HG03565 (cell line): ENCODE measurements around the gene BTN2A1.
"Not testable (repeated sequence)": the region's sequence is repeated elsewhere in the genome, so short reads cannot be mapped to it uniquely, and the experiment has no call there.

Experiments used
- ATAC-seq: cut with Tn5 transposase; IDR thresholded peaks from one replicate; pipeline ENCODE4 v1.9.1; 2021; ENCODE audit warnings: mild to moderate bottlenecking, moderate library complexity; ENCODE audit not compliant: unreplicated experiment

BTN2A1 gene

DNA sequence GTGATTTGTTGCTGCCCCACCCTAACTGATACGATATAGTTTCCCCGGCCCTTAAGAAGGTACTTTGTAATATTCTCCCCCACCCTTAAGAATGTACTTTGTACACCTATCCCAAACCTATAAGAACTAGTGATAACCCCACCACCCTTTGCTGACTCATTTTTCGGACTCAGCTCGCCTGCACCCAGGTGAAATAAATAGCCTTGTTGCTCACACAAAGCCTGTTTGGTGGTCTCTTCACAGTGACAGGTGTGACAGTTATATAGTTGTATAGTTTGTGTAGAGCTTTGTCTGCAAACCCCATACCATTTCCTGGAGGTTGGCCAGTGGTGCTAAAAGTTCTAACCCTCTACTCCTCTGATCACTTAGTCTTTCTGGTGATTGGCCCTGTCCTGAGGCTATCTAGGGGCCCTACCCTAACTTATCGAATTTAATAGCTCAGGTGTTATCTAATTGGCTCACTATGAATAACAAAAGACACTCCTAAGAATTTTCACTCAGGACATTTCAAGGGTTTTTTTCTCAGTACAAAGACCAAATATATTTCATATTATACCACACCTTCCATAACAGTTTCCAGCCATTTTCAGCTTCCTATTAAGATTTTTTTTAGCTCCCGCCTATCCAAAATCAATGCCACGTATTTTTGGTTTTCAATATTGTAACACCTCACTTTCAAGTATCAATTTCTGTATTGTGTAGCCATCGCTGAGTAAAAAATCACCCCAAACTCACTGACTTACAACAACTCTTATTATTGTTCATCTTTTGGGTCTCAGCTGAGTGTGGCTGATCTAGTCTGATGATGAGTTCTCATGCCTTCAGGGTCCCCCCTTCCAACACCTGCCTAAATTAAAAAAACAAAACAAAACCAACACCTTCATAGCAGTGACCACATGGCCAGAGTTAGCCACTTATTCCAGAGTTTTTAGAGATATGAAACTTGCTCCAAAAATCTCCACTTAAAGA, 32.5 kb downstream of the BTN2A1 start:
- no peak for ATAC-seq

DNA sequence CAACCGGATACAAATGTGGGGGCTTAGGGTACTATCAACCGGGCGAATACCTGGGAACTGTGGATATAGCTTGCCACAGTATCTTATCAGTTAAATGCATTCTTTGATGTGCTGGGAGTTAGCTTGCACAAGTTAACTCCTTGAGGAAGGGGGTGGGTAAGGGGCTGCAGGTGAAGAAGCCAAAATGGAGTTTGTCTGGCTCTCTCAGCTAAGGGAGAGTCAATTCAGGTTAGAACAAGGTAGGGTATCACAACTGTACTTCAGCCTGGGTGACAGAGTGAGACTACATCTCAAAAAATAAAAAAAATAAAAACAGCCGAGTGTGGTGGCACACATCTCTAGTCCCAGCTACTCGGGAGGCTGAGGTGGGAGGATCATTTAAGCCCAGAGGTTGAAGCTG, 33.8 kb downstream of the BTN2A1 start:
- no peak for ATAC-seq

DNA sequence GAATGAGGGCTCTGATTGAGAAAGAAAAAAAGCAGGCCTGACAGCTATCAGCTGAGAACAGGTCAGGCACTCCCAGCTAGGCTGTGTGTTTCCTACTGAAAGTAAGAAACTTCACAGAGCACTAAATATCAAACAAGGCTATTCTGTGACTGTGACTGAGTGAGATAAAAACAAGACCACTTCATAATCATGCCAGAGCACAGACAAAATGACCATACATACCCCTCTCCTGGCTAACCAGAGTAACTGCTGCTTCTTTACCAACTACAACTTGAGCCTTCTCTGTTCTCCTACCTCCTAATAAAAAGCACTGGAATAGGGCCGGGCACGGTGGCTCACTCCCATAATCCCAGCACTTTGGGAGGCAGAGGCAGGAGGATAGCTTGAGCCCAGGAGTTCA, 35.5 kb downstream of the BTN2A1 start:
- ATAC-seq, result no peak

DNA sequence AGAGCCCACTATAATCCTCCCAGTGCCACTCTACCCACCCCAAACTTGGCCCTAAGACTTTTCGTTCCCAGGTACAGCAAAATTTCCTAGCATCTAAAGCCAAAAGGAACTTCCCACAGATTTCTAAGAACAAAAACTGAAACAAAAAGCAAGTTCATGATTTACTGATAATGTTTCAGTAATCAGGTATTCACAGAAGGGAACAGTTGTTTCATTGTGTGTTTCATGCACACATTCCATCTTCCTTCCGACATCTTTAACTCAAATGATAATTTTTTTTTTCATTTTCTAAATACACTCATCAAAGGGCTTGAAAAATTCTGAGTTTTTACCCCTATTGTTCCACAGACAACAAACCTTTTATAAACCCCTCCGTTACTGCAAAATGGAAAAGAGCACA, 36.4 kb downstream of the BTN2A1 start:
- ATAC-seq, result no peak

DNA sequence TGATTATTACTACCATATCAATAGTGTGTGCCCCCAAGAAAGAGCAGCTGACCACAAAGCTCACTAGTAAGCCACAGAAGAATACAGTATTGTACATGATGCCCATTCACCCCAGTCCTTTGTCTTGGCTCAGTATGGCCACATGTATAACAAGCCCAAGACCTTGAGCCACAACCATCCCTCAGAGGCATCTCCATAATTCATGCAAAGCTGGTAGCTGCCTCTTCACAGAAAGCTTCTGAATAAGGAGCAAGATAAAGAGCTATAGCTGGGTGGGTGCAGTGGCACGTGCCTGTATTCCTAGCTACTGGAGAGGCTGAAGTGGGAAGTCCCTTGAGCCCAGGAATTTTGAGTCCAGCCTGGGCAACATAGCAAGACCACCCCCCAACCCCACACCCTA, 37.5 kb downstream of the BTN2A1 start:
- no peak for ATAC-seq

DNA sequence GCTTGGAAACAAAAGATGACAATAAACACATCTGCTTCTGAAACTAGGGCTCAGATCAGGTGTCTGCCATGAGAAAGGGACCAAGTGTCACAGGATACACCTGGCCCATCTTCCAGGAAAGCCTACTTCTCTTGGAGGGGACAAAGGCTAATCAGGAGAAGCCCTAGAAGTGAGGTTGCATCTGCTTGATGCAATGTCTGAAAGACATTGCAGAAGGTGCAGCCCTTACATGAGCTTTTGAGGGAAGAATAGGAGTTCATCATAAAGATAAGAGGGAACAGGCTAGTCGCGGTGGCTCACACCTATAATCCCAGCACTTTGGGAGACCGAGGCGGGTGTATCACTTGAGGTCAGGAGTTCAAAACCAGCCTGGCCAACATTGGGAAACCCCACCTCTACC, 39.9 kb downstream of the BTN2A1 start:
- ATAC-seq, result no peak

DNA sequence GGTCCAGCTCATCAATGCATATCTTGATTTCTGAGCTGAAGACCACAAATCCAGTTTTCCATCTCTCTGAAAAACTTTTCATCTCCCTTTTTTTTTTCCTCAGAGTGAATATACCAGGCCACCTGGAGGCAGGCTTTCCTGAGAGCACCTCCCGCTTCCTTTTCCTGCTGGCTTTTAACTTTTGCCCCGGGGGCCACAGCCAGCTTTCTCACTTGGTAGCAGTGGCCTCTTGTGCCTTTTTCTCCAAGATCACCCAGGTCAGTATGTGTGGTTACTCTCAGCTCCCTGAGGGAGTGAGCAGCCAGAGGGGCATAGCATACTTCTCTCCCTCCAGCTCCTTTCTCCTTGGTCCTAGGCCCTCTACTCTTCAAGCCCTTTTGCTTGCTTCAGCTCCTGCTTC, 42.3 kb downstream of the BTN2A1 start, which contains the start of gene BTN1A1:
TSS of gene BTN1A1 (plus strand) at position 202 of the 400 bp plus-strand sequence. CDS start 984 bp downstream, outside the sequence.
- ATAC-seq, result no peak

DNA sequence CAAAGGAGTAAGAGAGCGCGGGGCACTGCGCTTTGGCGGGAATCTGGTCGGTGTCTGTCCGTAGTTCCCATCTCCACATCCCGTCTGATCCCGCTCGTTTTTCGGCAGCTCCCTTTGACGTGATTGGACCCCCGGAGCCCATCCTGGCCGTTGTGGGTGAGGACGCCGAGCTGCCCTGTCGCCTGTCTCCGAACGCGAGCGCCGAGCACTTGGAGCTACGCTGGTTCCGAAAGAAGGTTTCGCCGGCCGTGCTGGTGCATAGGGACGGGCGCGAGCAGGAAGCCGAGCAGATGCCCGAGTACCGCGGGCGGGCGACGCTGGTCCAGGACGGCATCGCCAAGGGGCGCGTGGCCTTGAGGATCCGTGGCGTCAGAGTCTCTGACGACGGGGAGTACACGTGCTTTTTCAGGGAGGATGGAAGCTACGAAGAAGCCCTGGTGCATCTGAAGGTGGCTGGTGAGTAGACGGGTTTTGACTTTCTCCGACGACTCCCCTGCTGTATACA, 43.8 kb downstream of the BTN2A1 start:
- no peak for ATAC-seq

DNA sequence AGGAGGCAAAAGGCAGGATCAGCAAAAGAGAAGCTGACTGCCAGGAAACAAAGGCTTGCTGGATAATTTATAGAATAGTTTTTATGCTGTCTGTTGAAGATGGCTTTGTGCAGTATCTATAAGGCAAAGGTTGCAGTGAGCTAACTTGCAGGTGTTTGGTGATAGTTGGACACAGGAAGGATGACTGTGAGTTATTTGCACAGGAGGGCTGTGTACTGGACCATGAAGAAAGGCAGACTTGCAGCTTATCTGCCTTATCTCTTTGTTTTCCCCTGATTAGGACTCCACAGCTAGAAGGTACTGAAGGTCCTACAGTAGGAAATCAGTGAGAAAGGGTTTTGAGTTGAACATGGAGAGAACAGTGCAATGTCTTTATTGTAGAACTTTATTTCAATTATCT, 44.4 kb downstream of the BTN2A1 start:
- peak; percentile 54 for ATAC-seq

DNA sequence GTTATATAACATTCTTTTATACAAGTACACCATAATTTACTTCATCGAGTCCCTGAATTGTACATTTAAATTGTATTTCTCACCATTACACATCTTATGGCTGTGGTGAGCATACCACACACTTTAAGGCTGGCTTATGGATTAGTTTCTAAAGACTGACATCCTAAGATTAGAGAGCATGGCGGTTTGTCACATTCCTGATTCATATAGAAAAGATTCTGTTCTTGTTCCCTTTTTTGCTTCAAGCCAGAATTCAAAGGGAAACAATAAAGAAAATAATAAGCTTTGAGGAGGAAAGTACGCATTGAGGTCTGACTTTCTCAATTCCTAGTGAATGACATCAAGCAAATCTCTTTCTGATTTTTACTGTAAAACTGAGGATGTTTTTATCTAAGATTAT, 44.9 kb downstream of the BTN2A1 start:
- ATAC-seq, result no peak

DNA sequence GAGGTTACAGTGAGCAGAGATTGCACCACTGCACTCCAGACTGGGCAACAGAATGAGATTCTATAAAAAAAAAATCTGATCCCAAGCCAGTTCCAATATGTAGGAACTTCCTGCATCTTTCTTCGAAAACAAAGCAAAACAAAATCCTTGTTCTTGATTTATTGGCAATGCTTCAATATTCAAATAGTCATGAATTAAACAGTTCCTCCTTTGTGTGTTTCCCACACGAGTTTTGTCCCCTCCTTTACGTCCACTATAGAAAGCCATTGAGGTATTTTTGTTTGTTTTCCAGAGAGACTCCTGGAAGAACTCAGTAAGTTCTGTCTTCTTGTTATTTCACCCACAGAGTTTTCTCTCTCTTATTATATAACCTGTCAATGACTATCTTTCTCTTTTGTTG, 49.9 kb downstream of the BTN2A1 start:
- ATAC-seq, result no peak

DNA sequence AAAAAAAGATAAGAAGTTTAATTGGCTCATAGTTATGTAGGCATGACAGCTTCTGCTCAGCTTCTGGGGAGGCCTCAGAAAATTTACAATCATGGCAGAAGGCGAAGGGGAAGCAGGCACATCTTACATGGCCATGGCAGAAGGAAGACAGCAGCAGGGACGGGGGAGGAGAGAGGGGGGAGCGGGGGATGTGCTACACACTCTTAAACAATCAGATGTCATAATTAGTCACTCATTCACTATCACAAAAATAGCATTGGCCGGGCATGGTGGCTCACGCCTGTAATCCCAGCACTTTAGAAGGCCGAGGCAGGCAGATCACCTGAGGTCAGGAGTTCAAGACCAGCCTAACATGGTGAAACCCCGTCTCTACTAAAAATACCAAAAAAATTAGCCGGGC, 53.3 kb downstream of the BTN2A1 start:
- ATAC-seq, result not testable (repeated sequence)

DNA sequence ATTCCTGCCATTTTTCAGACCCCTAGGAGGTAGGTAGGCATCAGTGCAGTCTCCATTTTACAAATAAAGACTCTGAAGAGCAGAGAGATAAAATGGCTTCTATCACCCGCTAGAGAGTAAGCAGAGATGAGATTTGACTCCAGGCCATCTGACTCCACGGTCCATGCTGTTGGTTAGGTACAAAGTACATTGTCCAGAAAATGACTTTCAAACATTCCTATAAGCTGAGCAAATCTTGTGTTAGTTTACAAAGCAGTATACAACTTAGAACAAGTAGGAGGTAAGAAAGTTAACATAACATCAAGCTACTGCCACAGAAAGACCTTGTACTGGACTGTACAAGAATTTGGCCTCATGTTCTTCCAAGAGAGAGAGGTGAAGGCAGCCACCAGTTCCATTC, 57.2 kb downstream of the BTN2A1 start:
- ATAC-seq, result no peak

DNA sequence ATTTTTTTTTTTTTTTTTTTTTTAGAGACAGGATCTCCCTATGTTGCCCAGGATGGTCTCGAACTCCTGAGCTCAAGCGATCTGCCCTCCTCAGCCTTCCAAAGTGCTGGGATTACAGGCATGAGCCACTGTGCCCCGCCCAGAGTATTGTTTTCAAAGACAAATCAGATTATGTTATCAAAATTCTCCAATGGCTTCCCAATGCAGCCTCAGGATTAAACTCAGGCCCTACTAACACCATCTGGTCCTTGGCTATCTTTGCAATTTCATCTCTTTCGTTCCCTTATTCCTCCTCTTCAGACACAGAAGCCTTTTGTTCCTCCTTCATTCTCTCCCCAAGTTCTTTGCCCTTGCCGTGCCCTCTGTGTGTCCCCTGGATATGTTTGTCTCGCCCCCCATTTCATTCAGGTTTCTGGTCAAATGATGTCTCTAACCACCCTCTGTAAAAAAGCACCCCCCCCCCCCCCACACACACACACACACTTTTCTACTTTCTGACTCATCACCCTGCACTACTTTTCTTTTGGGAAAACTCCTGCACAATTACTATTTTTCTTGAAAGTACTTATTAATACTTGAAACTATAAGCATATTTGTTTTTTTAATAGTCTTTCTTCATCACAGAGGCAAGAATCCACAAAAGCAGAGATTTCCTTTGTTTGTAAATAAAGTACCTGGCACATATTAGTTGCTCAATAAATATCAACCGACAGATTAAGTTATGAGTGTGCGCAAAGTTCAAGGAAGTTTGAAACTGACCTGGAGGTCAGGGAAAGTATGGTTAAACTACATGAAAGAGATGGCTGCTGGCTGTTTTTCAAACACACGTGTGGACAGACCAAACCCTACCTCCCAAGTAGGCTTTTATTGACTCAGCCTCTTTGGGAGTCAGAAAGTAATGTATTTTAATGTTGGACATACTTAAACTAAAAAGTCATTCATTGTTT, 59.0 kb downstream of the BTN2A1 start:
- no peak for ATAC-seq
